ENCODE data around the gene S100A14. TPM values are rescaled to one million over a fixed set of nuclear protein-coding genes. Genes with fewer than 3 reads are reported as not detected.

Gene S100A14
- total RNA-seq, 1 experiment from 2014 or later = 252 TPM

DNA sequence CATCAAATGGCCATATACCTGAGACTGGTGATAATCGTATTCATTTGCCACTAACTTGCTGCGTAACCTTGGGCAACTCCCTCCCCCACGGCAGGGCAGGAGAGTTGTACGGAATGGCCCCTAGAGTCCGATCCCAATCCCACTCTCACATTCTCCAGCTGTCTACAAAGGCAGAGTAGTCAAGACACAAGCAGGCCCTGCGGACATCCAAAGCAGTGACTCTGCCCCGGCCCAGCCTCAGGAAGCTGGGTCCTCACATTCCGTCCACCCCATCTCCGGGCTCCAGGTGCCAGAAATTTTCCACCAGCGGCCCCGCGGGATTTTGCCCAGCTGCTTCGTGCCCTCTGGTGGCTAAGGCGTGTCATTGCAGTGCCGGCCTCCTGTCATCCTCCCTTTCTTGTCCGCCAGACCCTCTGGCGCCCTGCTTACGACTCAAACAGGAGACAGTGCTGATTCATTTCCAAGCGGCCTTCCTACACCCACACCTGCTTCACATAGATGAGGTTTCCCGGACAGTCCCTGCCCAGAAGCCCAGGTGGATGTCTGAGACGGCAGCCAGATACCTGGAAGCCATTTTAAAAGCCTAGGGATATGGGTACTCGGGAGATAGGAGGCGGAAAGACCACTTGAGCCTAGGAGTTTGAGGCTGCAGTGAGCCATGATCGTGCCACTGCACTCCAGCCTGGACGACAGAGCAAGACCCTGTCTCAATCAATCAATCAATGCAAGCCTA lies 47.6 kb downstream of the S100A14 start (continued):
- TF ChIP-seq, protein P1, sequence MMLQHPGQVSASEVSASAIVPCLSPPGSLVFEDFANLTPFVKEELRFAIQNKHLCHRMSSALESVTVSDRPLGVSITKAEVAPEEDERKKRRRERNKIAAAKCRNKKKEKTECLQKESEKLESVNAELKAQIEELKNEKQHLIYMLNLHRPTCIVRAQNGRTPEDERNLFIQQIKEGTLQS (IDR thresholded peaks at IDR 0.05) = no peak
- TF ChIP-seq SP1 (IDR thresholded peaks at IDR 0.05; ENCODE audit: low read depth) = no peak
- TF ChIP-seq CBX3 (IDR thresholded peaks at IDR 0.05; ENCODE audit: low read depth) = no peak
- no peak for TF ChIP-seq SRF (IDR thresholded peaks at IDR 0.05; ENCODE audit: low read depth)
- TF ChIP-seq ZFX (IDR thresholded peaks at IDR 0.05) = no peak
- no peak for TF ChIP-seq CEBPB (IDR thresholded peaks at IDR 0.05; ENCODE audit: low read depth)

DNA sequence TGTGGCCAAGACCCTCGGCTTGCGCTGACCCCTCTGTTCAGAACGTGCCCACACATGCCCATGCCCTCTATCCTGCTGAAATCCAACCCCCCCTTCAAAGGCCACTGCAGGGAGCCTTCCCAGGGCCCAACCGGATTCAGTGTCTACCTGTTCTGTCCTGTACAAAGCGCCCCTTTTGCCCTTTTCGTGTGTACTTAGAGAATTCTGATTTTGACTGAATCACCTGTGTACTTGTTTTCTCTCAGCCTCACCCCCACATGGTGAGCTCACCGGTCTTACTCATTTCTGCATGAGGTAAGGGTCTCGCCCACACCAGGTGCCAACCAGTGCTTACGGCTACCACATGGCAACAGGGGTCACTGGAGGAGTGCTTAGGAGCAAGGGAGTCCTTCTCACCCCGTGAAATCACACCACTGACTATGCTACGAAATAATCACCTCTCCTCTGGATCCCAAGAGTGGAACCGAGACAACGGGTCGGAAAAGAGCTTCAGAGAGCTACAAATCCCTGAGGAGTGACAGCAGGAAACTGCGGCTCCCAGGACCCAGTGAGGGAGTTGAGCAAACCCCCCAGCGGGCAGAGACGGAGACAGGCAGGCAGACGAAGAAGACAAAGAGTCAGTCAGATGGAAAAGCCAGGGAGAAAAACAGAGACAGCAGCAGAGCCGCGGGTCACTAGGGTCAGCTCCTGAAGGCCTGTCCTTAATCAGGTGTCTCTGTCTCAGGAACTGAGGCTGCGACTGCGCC lies 48.3 kb downstream of the S100A14 start:
- ChIA-PET CTCF (interaction anchor here (0.6 to 3.7 kb wide), 17 partner anchors 11 to 214 kb away, joined by 3 to 35 read pairs (median 4); partner anchors contain the start of genes S100A13, S100A14, S100A5 and S100A6), POLR2A (interaction anchor here (0.9 to 2.9 kb wide), 18 partner anchors 10 to 216 kb away, joined by 3 to 93 read pairs (median 4); partner anchors contain the start of genes CHTOP, S100A13, S100A16 and S100A4), RAD21 (ENCODE audit: low non-redundant PET in 1 of 2, low total read pairs in 2 of 2, uncharacterized antibody in 2 of 2, unreplicated experiment in 2 of 2) (interaction anchor here (0.7 to 2.1 kb wide), 13 partner anchors 22 to 66 kb away, joined by 3 to 11 read pairs (median 4); partner anchors contain the start of genes CHTOP (in 1 of the 2), S100A13 (in 1 of the 2), S100A5 (in 1 of the 2) and S100A6 (in 1 of the 2))
- peak; percentile 59 for DNase-seq (ENCODE audit: low read depth, low spot score)
- BruUV-seq (replicated peaks) = TSS peak; percentile 57
- Histone ChIP-seq H3K4me3 (replicated peaks in 1 of 2; ENCODE audit: low read depth in 1 of 2, low read length in 2 of 2) (peak overlapping the region; percentile 29 to 35), H3K27ac (ENCODE audit: low read depth, low read length) (peak overlapping the region; percentile 100), H3K27me3 (ENCODE audit: insufficient read depth, low read length) (no peaks in the 10 kb centered on the region), H4K20me1 (ENCODE audit: insufficient read depth) (no peaks in the 10 kb centered on the region), H3K36me3 (ENCODE audit: control insufficient read depth in 1 of 2, insufficient read depth in 2 of 2, low read length in 2 of 2) (no peaks in the 10 kb centered on the region), H2AFZ (ENCODE audit: low read depth, low read length, poor library complexity, severe bottlenecking) (no peak overlapping the region), H3K9ac (ENCODE audit: low read length) (peak overlapping the region; percentile 80), H3K9me2 (ENCODE audit: insufficient read depth) (no peaks in the 10 kb centered on the region), H3K4me2 (ENCODE audit: low read length) (peak overlapping the region; percentile 68), H3K79me2 (ENCODE audit: insufficient read depth, low read length) (no peaks in the 10 kb centered on the region), H3K9me3 (ENCODE audit: control insufficient read depth in 1 of 2, insufficient read depth in 1 of 2, low read depth in 1 of 2, low read length in 2 of 2) (no peaks in the 10 kb centered on the region), H3K4me1 (ENCODE audit: control insufficient read depth in 1 of 2, insufficient read depth in 2 of 2, low read length in 2 of 2) (peaks cover 65 to 81% of the 10 kb centered on the region in 2 experiments)
- ATAC-seq = no peak
- peak; percentile 40 for TF ChIP-seq POLR2AphosphoS5 (IDR thresholded peaks at IDR 0.05; ENCODE audit: low read depth, low read length)
- no peak for TF ChIP-seq JUND (IDR thresholded peaks at IDR 0.05)
- intact Hi-C loops (cut with micrococcal nuclease) = loop anchor here (1.0 to 2.0 kb wide), 3 partner anchors 34 to 215 kb away; no protein-coding TSS in a partner anchor

Data from HCT116 (cell line).